Astrocyte of the hippocampus (primary cell): ENCODE data around the gene CYP2J2.
"Not testable (repeated sequence)": the region's sequence is repeated elsewhere in the genome, so short reads cannot be mapped to it uniquely, and the experiment has no call there.

Source experiments
- DNase-seq: peaks from one replicate; pipeline ENCODE4 v3.0.0; 2011; ENCODE audit warnings: low read depth, low spot score

CYP2J2 gene

GRCh38 chr1:59919746-59920145 lies 6.8 kb downstream of the CYP2J2 start:
- DNase-seq = no peak

- no peak for DNase-seq
Measured at GRCh38 chr1:59917785-59918180, 8.8 kb downstream of the CYP2J2 start.

GRCh38 chr1:59917026-59917784 lies 9.4 kb downstream of the CYP2J2 start:
- peak; percentile 7 for DNase-seq

GRCh38 chr1:59915516-59915915 lies 11.1 kb downstream of the CYP2J2 start:
- no peak for DNase-seq

GRCh38 chr1:59914791-59915286 lies 11.7 kb downstream of the CYP2J2 start:
- not testable (repeated sequence) for DNase-seq

- no peak for DNase-seq
Measured at GRCh38 chr1:59908682-59909081, 17.9 kb downstream of the CYP2J2 start.

- no peak for DNase-seq
Measured at GRCh38 chr1:59908084-59908483, 18.5 kb downstream of the CYP2J2 start.

GRCh38 chr1:59906931-59907330 lies 19.6 kb downstream of the CYP2J2 start:
- DNase-seq = no peak

GRCh38 chr1:59903141-59903754 lies 23.3 kb downstream of the CYP2J2 start:
- DNase-seq = peak; percentile 46

- peak; percentile 41 for DNase-seq
Measured at GRCh38 chr1:59901770-59902388, 24.7 kb downstream of the CYP2J2 start.

- DNase-seq = peak; percentile 5
Measured at GRCh38 chr1:59900640-59901039, 25.9 kb downstream of the CYP2J2 start.

GRCh38 chr1:59898927-59899326 lies 27.6 kb downstream of the CYP2J2 start:
- DNase-seq = peak; percentile 17

- DNase-seq = no peak
Measured at GRCh38 chr1:59897165-59897564, 29.4 kb downstream of the CYP2J2 start.

- DNase-seq = no peak
Measured at GRCh38 chr1:59892841-59893811, 33.4 kb downstream of the CYP2J2 start.

- DNase-seq = no peak
Measured at GRCh38 chr1:59885160-59885832, 41.3 kb downstream of the CYP2J2 start.

- DNase-seq = no peak
Measured at GRCh38 chr1:59880735-59881134, 45.8 kb downstream of the CYP2J2 start.

GRCh38 chr1:59879996-59880505 lies 46.5 kb downstream of the CYP2J2 start:
- DNase-seq = no peak

GRCh38 chr1:59879574-59879973 lies 47.0 kb downstream of the CYP2J2 start:
- DNase-seq = peak; percentile 73

- no peak for DNase-seq
Measured at GRCh38 chr1:59878370-59878769, 48.2 kb downstream of the CYP2J2 start.

GRCh38 chr1:59877108-59877682 lies 49.4 kb downstream of the CYP2J2 start:
- DNase-seq = no peak
